HG02943 (cell line): ENCODE measurements around the gene RMI2.

Experiments
- ATAC-seq: cut with Tn5 transposase; IDR thresholded peaks from one replicate; pipeline ENCODE4 v1.9.1; 2021; ENCODE audit warnings: mild to moderate bottlenecking, low read depth, moderate library complexity; ENCODE audit not compliant: unreplicated experiment

RMI2 gene

GRCh38 chr16:11309895-11310633 lies 35.2 kb upstream of the RMI2 start:
- peak; percentile 53 for ATAC-seq

- ATAC-seq = no peak
Measured at GRCh38 chr16:11310634-11310977, 34.7 kb upstream of the RMI2 start.

- no peak for ATAC-seq
Measured at GRCh38 chr16:11310997-11311561, 34.2 kb upstream of the RMI2 start.

- ATAC-seq = no peak
Measured at GRCh38 chr16:11312718-11313492, 32.4 kb upstream of the RMI2 start.

GRCh38 chr16:11313493-11314308 lies 31.6 kb upstream of the RMI2 start:
- no peak for ATAC-seq

GRCh38 chr16:11314309-11314894 lies 30.9 kb upstream of the RMI2 start:
- ATAC-seq = no peak

GRCh38 chr16:11315510-11315909 lies 29.7 kb upstream of the RMI2 start:
- no peak for ATAC-seq

GRCh38 chr16:11316331-11317015 lies 28.8 kb upstream of the RMI2 start:
- ATAC-seq = no peak

GRCh38 chr16:11318817-11319216 lies 26.4 kb upstream of the RMI2 start:
- ATAC-seq = no peak

- ATAC-seq = no peak
Measured at GRCh38 chr16:11319529-11320146, 25.6 kb upstream of the RMI2 start.

- no peak for ATAC-seq
Measured at GRCh38 chr16:11320170-11320569, 25.1 kb upstream of the RMI2 start.

- no peak for ATAC-seq
Measured at GRCh38 chr16:11321662-11322061, 23.6 kb upstream of the RMI2 start.

- no peak for ATAC-seq
Measured at GRCh38 chr16:11322823-11323222, 22.4 kb upstream of the RMI2 start.

- no peak for ATAC-seq
Measured at GRCh38 chr16:11323551-11324336, 21.5 kb upstream of the RMI2 start.

GRCh38 chr16:11325404-11326083 lies 19.7 kb upstream of the RMI2 start:
- no peak for ATAC-seq

- no peak for ATAC-seq
Measured at GRCh38 chr16:11326084-11326736, 19.0 kb upstream of the RMI2 start.

- no peak for ATAC-seq
Measured at GRCh38 chr16:11326737-11327276, 18.5 kb upstream of the RMI2 start.
